HG02588 (cell line): Measurements from ENCODE around the gene TNFRSF12A.

ENCODE experiments used
- ATAC-seq: cut with Tn5 transposase; IDR thresholded peaks from one replicate; pipeline ENCODE4 v1.9.1; 2021; ENCODE audit warnings: mild to moderate bottlenecking, moderate library complexity; ENCODE audit not compliant: unreplicated experiment

Gene TNFRSF12A

GRCh38 chr16:3010510-3010909, 9.7 kb upstream of the TNFRSF12A start:
- ATAC-seq = no peak

- no peak for ATAC-seq
These were observed 7.9 kb upstream of the TNFRSF12A start for GRCh38 chr16:3012246-3012645.

- no peak for ATAC-seq
These were observed 7.2 kb upstream of the TNFRSF12A start, which contains the start of gene CLDN9 for GRCh38 chr16:3012828-3013420. TSS of gene CLDN9 (plus strand) at chr16:3012923. CDS start at chr16:3013363, 440 bp downstream.

GRCh38 chr16:3013491-3013951, 6.6 kb upstream of the TNFRSF12A start:
- ATAC-seq = no peak

GRCh38 chr16:3013998-3014690, 6.0 kb upstream of the TNFRSF12A start:
- no peak for ATAC-seq

- ATAC-seq = no peak
These were observed 5.2 kb upstream of the TNFRSF12A start for GRCh38 chr16:3014971-3015370.

GRCh38 chr16:3015865-3016521, 4.2 kb upstream of the TNFRSF12A start:
- no peak for ATAC-seq

- ATAC-seq = no peak
These were observed 2.8 kb upstream of the TNFRSF12A start for GRCh38 chr16:3017344-3017743.

- ATAC-seq = no peak
These were observed 2.2 kb upstream of the TNFRSF12A start, which contains the start of gene CLDN6 for GRCh38 chr16:3017794-3018506. TSS of gene CLDN6 (minus strand) at chr16:3018183. CDS start at chr16:3016021, 2,162 bp downstream.

- no peak for ATAC-seq
These were observed 448 bp upstream of the TNFRSF12A start for GRCh38 chr16:3019594-3020246.

- no peak for ATAC-seq
These were observed 658 bp downstream of the TNFRSF12A start for GRCh38 chr16:3020604-3021448.

GRCh38 chr16:3021449-3022207, 1.5 kb downstream of the TNFRSF12A start:
- ATAC-seq = no peak

- ATAC-seq = no peak
These were observed 2.1 kb downstream of the TNFRSF12A start for GRCh38 chr16:3022208-3022683.

GRCh38 chr16:3022684-3023414, 2.7 kb downstream of the TNFRSF12A start:
- ATAC-seq = no peak

GRCh38 chr16:3023415-3023668, 3.2 kb downstream of the TNFRSF12A start:
- no peak for ATAC-seq

- ATAC-seq = peak; percentile 73
These were observed 3.7 kb downstream of the TNFRSF12A start, which contains the start of the genes HCFC1R1 and THOC6 for GRCh38 chr16:3023669-3024478. TSS of gene HCFC1R1 (minus strand) at chr16:3023942. CDS start at chr16:3023941, 1 bp downstream. TSS of gene THOC6 (plus strand) at chr16:3024035. CDS start at chr16:3024327, 292 bp downstream.
